ENCODE results near the gene NSUN2. TPM values are rescaled to one million over a fixed set of nuclear protein-coding genes. Genes with fewer than 3 reads are reported as not detected.

Gene NSUN2
- total and polyA plus RNA-seq, 2 experiments from 2014 or later, result 65.4 to 112 TPM

- Histone ChIP-seq H3K9me2 (ENCODE audit: insufficient read depth) (0 out of 2 replicates have a peak, but pooled peaks cover 3% of the 10 kb centered on the region), H3K27ac (ENCODE audit: low read depth) (no peak overlapping the region), H3F3A (replicated peaks; ENCODE audit: low read depth) (no peaks in the 10 kb centered on the region), H3K4me3 (no peak overlapping the region), H4K20me1 (replicated peaks; ENCODE audit: insufficient read depth) (no peaks in the 10 kb centered on the region), H3K4me1 (ENCODE audit: insufficient read depth) (no peaks in the 10 kb centered on the region), H3K27me3 (ENCODE audit: insufficient read depth) (no peaks in the 10 kb centered on the region), H3K79me2 (replicated peaks; ENCODE audit: insufficient read depth) (no peaks in the 10 kb centered on the region), H2AFZ (no peak overlapping the region), H3K36me3 (ENCODE audit: insufficient read depth) (0 out of 2 replicates have a peak, but pooled peaks cover 5% of the 10 kb centered on the region), H3K4me2 (no peak overlapping the region)
- no peak for TF ChIP-seq CREB1 (CRISPR knock-in tag; IDR thresholded peaks at IDR 0.05; ENCODE audit: low read depth)
- no peak for TF ChIP-seq EZH2 (IDR thresholded peaks at IDR 0.05; ENCODE audit: low read depth, unreplicated experiment)
- TF ChIP-seq ZNF462 (CRISPR knock-in tag; IDR thresholded peaks at IDR 0.05), result no peak
- TF ChIP-seq POLR2AphosphoS5 (IDR thresholded peaks at IDR 0.05; ENCODE audit: low read depth), result no peak
- no peak for TF ChIP-seq STAT1 (IDR thresholded peaks at IDR 0.05; ENCODE audit: unreplicated experiment)
- TF ChIP-seq JUNB (IDR thresholded peaks at IDR 0.05; ENCODE audit: unreplicated experiment), result no peak
- no peak for TF ChIP-seq NANOG (IDR thresholded peaks at IDR 0.05; ENCODE audit: borderline replicate concordance)
- TF ChIP-seq REST (IDR thresholded peaks at IDR 0.05; ENCODE audit: unreplicated experiment), result no peak
- no peak for TF ChIP-seq CTCF (conservative IDR thresholded peaks at IDR 0.05; ENCODE audit: low read depth in 2 of 2)
- no peak for TF ChIP-seq EZH2phosphoT487 (IDR thresholded peaks at IDR 0.05; ENCODE audit: unreplicated experiment)
- TF ChIP-seq ZNF331 (CRISPR knock-in tag; IDR thresholded peaks at IDR 0.05; ENCODE audit: low read depth), result no peak
- no peak for TF ChIP-seq ZNF114 (CRISPR knock-in tag; IDR thresholded peaks at IDR 0.05)
- no peak for TF ChIP-seq ETS1 (IDR thresholded peaks at IDR 0.05)
- Mint-ChIP-seq H3K27me3 (ENCODE audit: insufficient read depth, low read depth, poor library complexity) (peaks cover 9% of the 10 kb centered on the region), H3K27ac (no peak overlapping the region), H3K4me1 (no peaks in the 10 kb centered on the region), H3K36me3 (ENCODE audit: low read depth) (peaks cover 7% of the 10 kb centered on the region; the same call in 2 of the 3 replicates), H3K4me3 (no peak overlapping the region), H3K9me3 (peaks cover 35% of the 10 kb centered on the region)
- DNase-seq (ENCODE audit: low spot score) (no peak), ATAC-seq (no peak)
These were observed 76.1 kb downstream of the NSUN2 start for GRCh38 chr5:6556802-6557102.
